Naive thymus-derived CD4-positive, alpha-beta T cell (primary cell): ENCODE results near the gene GNPTAB. TPM values are rescaled to one million over a fixed set of nuclear protein-coding genes. Genes with fewer than 3 reads are reported as not detected.
A peak's percentile ranks its signal among the peaks of the same experiment; 100 is the strongest.

Source experiments
- ATAC-seq: fragments of 150-1000 bp; cut with Tn5 transposase; 2 replicates; pipeline ENCODE4 v1.10.0; 2021; ENCODE audit warnings: mild to moderate bottlenecking, moderate library complexity
- CTCF ChIA-PET: fragments of 350-600 bp; sonication (Branson Sonifier 250); formaldehyde crosslinking; loops from one replicate; lab custom pipeline; 2021; ENCODE audit warnings: antibody characterized with exemption; lab: Charles Lee
- POLR2A ChIA-PET: fragments of 350-600 bp; sonication (Branson Sonifier 250); formaldehyde crosslinking; loops from one replicate; lab custom pipeline; 2021; ENCODE audit warnings: antibody characterized with exemption, inconsistent platforms; lab: Charles Lee
- DNase-seq, 9 donors: peaks; one replicate each; pipeline versions ENCODE4 v3.0.0 to v3.0.0-alpha.2; 2020 to 2022; ENCODE audit warnings: mixed read lengths in 1 of 9
- H3K27ac ChIP-seq: one replicate; pipeline ENCODE4 v1.7.0; 2013; ENCODE audit warnings: mild to moderate bottlenecking, low read depth, low read length, moderate library complexity
- H3K27me3 ChIP-seq, 2 donors: one replicate each; pipeline ENCODE4 v1.7.0; 2013; ENCODE audit warnings: low read length in 2 of 2, mild to moderate bottlenecking in 2 of 2, moderate library complexity in 2 of 2; ENCODE audit not compliant: control insufficient read depth in 2 of 2, insufficient read depth in 2 of 2
- H3K36me3 ChIP-seq, 3 experiments: 1 replicate in 2 of 3; 2 replicates in 1 of 3; pipeline ENCODE4 v1.7.0; 2013; ENCODE audit warnings: low read length in 3 of 3, mild to moderate bottlenecking in 3 of 3, moderate library complexity in 1 of 3; ENCODE audit not compliant: insufficient read depth in 3 of 3, control insufficient read depth in 2 of 3
- H3K4me1 ChIP-seq, 2 donors: one replicate each; pipeline ENCODE4 v1.7.0; 2013; ENCODE audit warnings: low read length in 2 of 2, mild to moderate bottlenecking in 2 of 2, moderate library complexity in 1 of 2; ENCODE audit not compliant: control insufficient read depth in 2 of 2, insufficient read depth in 2 of 2
- H3K4me3 ChIP-seq: 2 replicates; pipeline ENCODE4 v1.7.0; 2013; ENCODE audit warnings: mild to moderate bottlenecking, low read length
- H3K9me3 ChIP-seq, 3 experiments: 1 replicate in 2 of 3; 2 replicates in 1 of 3; pipeline ENCODE4 v1.7.0; 2013; ENCODE audit warnings: low read length in 3 of 3; ENCODE audit not compliant: control insufficient read depth in 2 of 3
- H3K27ac Mint-ChIP-seq, 9 donors: one replicate each; pipeline ENCODE4 v1.8.0; 2020 to 2022; ENCODE audit warnings: mixed read lengths in 9 of 9, mild to moderate bottlenecking in 8 of 9, moderate library complexity in 5 of 9, inconsistent platforms in 2 of 9
- H3K27me3 Mint-ChIP-seq, 5 donors: one replicate each; pipeline ENCODE4 v1.8.0; 2021 to 2022; ENCODE audit warnings: mixed read lengths in 5 of 5, mild to moderate bottlenecking in 1 of 5
- H3K36me3 Mint-ChIP-seq, 5 donors: one replicate each; pipeline ENCODE4 v1.8.0; 2020 to 2022; ENCODE audit warnings: mixed read lengths in 5 of 5, mild to moderate bottlenecking in 3 of 5, inconsistent platforms in 1 of 5
- H3K4me1 Mint-ChIP-seq, 7 donors: one replicate each; pipeline ENCODE4 v1.8.0; 2020 to 2022; ENCODE audit warnings: mixed read lengths in 7 of 7, mild to moderate bottlenecking in 3 of 7, inconsistent platforms in 1 of 7
- H3K4me3 Mint-ChIP-seq, 10 donors: one replicate each; pipeline ENCODE4 v1.8.0; 2020 to 2022; ENCODE audit warnings: mild to moderate bottlenecking in 10 of 10, mixed read lengths in 10 of 10, moderate library complexity in 6 of 10, inconsistent platforms in 2 of 10
- H3K9me3 Mint-ChIP-seq, 11 donors: one replicate each; pipeline ENCODE4 v1.8.0; 2020 to 2022; ENCODE audit warnings: mixed read lengths in 11 of 11, mild to moderate bottlenecking in 4 of 11, inconsistent platforms in 1 of 11, moderate library complexity in 1 of 11
- intact Hi-C, 2 donors: fragments of 100-400 bp; cut with micrococcal nuclease; formaldehyde crosslinking; loops; one replicate each; pipeline ENCODE4 v1.15.1; 2023
- polyA plus RNA-seq, 2 donors: library from polyadenylated mRNA; unstranded; fragments of 300-500 nt; fragmentation: Illumina TruSeq; gene quantifications; one replicate each; pipeline ENCODE4 v1.2.3, GENCODE V29; 2021
- total RNA-seq, 6 experiments: library from RNA in 5 of 6; stranded (reverse) in 5 of 6; gene quantifications; 1 replicate in 5 of 6; 2 replicates in 1 of 6; pipeline ENCODE4 v1.2.3 and lab custom pipeline; 2021 to 2026

Gene GNPTAB
- total and polyA plus RNA-seq, 7 experiments from 2014 or later, result 28.2 to 85.1 (median 44.4) TPM

GRCh38 chr12:101763246-101763931 lies 67.4 kb downstream of the GNPTAB start:
- Mint-ChIP-seq H3K27me3 (no peaks in the 10 kb centered on the region), H3K4me1 (peaks cover 0 to 4% (median 2%) of the 10 kb centered on the region in 7 donors), H3K4me3 (no peak overlapping the region), H3K36me3 (peaks cover 3 to 36% (median 13%) of the 10 kb centered on the region in 5 donors), H3K9me3 (no peaks in the 10 kb centered on the region), H3K27ac (peak overlapping the region in 3 of 9 donors; percentile 53 to 63 (median 53))
- H3K9me3 ChIP-seq, result no peaks in the 10 kb centered on the region
- H3K36me3 ChIP-seq, result peaks cover 3 to 47% (median 5%) of the 10 kb centered on the region in 3 experiments
- peak; percentile 64 for ATAC-seq
- H3K4me3 ChIP-seq, result no peak overlapping the region
- no peaks in the 10 kb centered on the region for H3K27me3 ChIP-seq
- H3K4me1 ChIP-seq, result no peaks in the 10 kb centered on the region
- intact Hi-C loops, result no loop called here
- no peak overlapping the region for H3K27ac ChIP-seq
- ChIA-PET POLR2A (interaction anchor here (0.5 kb wide), 1 partner anchor 109 kb away, joined by 4 read pairs; no protein-coding TSS in a partner anchor), CTCF (no interaction called here)
- DNase-seq, result no peak

GRCh38 chr12:101761781-101762180 lies 69.0 kb downstream of the GNPTAB start:
- POLR2A ChIA-PET, result no interaction called here
- Mint-ChIP-seq H3K36me3 (peaks cover 3 to 36% (median 15%) of the 10 kb centered on the region in 5 donors), H3K4me1 (peaks cover 0 to 4% (median 2%) of the 10 kb centered on the region in 7 donors), H3K27ac (no peak overlapping the region), H3K4me3 (no peak overlapping the region), H3K27me3 (no peaks in the 10 kb centered on the region), H3K9me3 (no peaks in the 10 kb centered on the region)
- intact Hi-C loops, result no loop called here
- ATAC-seq (no peak), DNase-seq (no peak)
- Histone ChIP-seq H3K27ac (no peak overlapping the region), H3K9me3 (no peaks in the 10 kb centered on the region), H3K36me3 (peaks cover 2 to 34% (median 3%) of the 10 kb centered on the region in 3 experiments), H3K4me1 (no peaks in the 10 kb centered on the region), H3K27me3 (no peaks in the 10 kb centered on the region), H3K4me3 (no peak overlapping the region)
- CTCF ChIA-PET, result interaction anchor here (0.6 to 1.1 kb wide), 4 partner anchors 62 to 347 kb away, joined by 3 read pairs; no protein-coding TSS in a partner anchor

- Mint-ChIP-seq H3K36me3 (peaks cover 3 to 37% (median 15%) of the 10 kb centered on the region in 5 donors), H3K27ac (no peak overlapping the region), H3K9me3 (no peaks in the 10 kb centered on the region), H3K4me1 (peaks cover 0 to 4% (median 2%) of the 10 kb centered on the region in 7 donors), H3K4me3 (no peak overlapping the region), H3K27me3 (no peaks in the 10 kb centered on the region)
- H3K4me1 ChIP-seq, result no peaks in the 10 kb centered on the region
- no peaks in the 10 kb centered on the region for H3K9me3 ChIP-seq
- H3K36me3 ChIP-seq, result peaks cover 0 to 33% (median 3%) of the 10 kb centered on the region in 3 experiments
- ChIA-PET CTCF (interaction anchor here (0.6 to 2.2 kb wide), 2 partner anchors 94 to 347 kb away, joined by 3 to 5 read pairs; no protein-coding TSS in a partner anchor), POLR2A (interaction anchor here (1.2 kb wide), 1 partner anchor 60 kb away, joined by 3 read pairs; no protein-coding TSS in a partner anchor)
- ATAC-seq (no peak), DNase-seq (no peak)
- intact Hi-C loops, result no loop called here
- no peaks in the 10 kb centered on the region for H3K27me3 ChIP-seq
- H3K27ac ChIP-seq, result no peak overlapping the region
- H3K4me3 ChIP-seq, result no peak overlapping the region
Observed at GRCh38 chr12:101761350-101761749, 69.4 kb downstream of the GNPTAB start.

- Histone ChIP-seq H3K4me3 (no peak overlapping the region), H3K27me3 (no peaks in the 10 kb centered on the region), H3K9me3 (no peaks in the 10 kb centered on the region), H3K27ac (no peak overlapping the region), H3K4me1 (no peaks in the 10 kb centered on the region), H3K36me3 (peaks cover 0 to 37% (median 0%) of the 10 kb centered on the region in 3 experiments)
- H3K27ac Mint-ChIP-seq, result no peak overlapping the region
- peaks cover 3 to 46% (median 16%) of the 10 kb centered on the region in 5 donors for H3K36me3 Mint-ChIP-seq
- no peaks in the 10 kb centered on the region for H3K27me3 Mint-ChIP-seq
- intact Hi-C loops, result loop anchor here (1.0 to 5.0 kb wide), 7 partner anchors 57 to 345 kb away; no protein-coding TSS in a partner anchor
- no peak overlapping the region for H3K4me3 Mint-ChIP-seq
- peak; percentile 73 for ATAC-seq
- POLR2A ChIA-PET, result interaction anchor here (0.6 to 1.2 kb wide), 2 partner anchors 13 to 80 kb away, joined by 3 read pairs; no protein-coding TSS in a partner anchor
- CTCF ChIA-PET, result interaction anchor here (0.6 to 2.2 kb wide), 13 partner anchors 10 to 505 kb away, joined by 3 to 7 read pairs (median 3); partner anchors contain the start of gene ARL1
- peak in 6 of 9 donors; percentile 16 to 41 (median 32) for DNase-seq
- H3K4me1 Mint-ChIP-seq, result peaks cover 0 to 4% (median 2%) of the 10 kb centered on the region in 7 donors
- peaks cover 0 to 1% (median 0%) of the 10 kb centered on the region in 11 donors for H3K9me3 Mint-ChIP-seq
Observed at GRCh38 chr12:101759396-101760047, 71.2 kb downstream of the GNPTAB start.

GRCh38 chr12:101750152-101750551 lies 80.6 kb downstream of the GNPTAB start:
- DNase-seq (no peak), ATAC-seq (no peak)
- Histone ChIP-seq H3K36me3 (peaks cover 0 to 61% (median 7%) of the 10 kb centered on the region in 3 experiments), H3K4me3 (no peak overlapping the region), H3K27me3 (no peaks in the 10 kb centered on the region), H3K4me1 (no peaks in the 10 kb centered on the region), H3K9me3 (no peaks in the 10 kb centered on the region), H3K27ac (no peak overlapping the region)
- H3K27ac Mint-ChIP-seq, result peak overlapping the region in 2 of 9 donors; percentile 4 to 19
- ChIA-PET CTCF (no interaction called here), POLR2A (no interaction called here)
- H3K9me3 Mint-ChIP-seq, result peaks cover 0 to 1% (median 0%) of the 10 kb centered on the region in 11 donors
- H3K36me3 Mint-ChIP-seq, result peaks cover 8 to 51% (median 27%) of the 10 kb centered on the region in 5 donors
- no peaks in the 10 kb centered on the region for H3K27me3 Mint-ChIP-seq
- H3K4me3 Mint-ChIP-seq, result no peak overlapping the region
- intact Hi-C loops, result no loop called here
- H3K4me1 Mint-ChIP-seq, result peaks cover 0 to 5% (median 0%) of the 10 kb centered on the region in 7 donors

GRCh38 chr12:101749657-101750056 lies 81.1 kb downstream of the GNPTAB start:
- POLR2A ChIA-PET, result no interaction called here
- H3K9me3 Mint-ChIP-seq, result no peaks in the 10 kb centered on the region
- intact Hi-C loops, result no loop called here
- Histone ChIP-seq H3K4me3 (no peak overlapping the region), H3K4me1 (no peaks in the 10 kb centered on the region), H3K36me3 (peaks cover 0 to 61% (median 7%) of the 10 kb centered on the region in 3 experiments), H3K27ac (no peak overlapping the region), H3K9me3 (no peaks in the 10 kb centered on the region), H3K27me3 (no peaks in the 10 kb centered on the region)
- H3K36me3 Mint-ChIP-seq, result peaks cover 8 to 51% (median 27%) of the 10 kb centered on the region in 5 donors
- ATAC-seq, result no peak
- H3K27ac Mint-ChIP-seq, result peak overlapping the region in 3 of 9 donors; percentile 16 to 76 (median 27)
- no peak overlapping the region for H3K4me3 Mint-ChIP-seq
- H3K27me3 Mint-ChIP-seq, result no peaks in the 10 kb centered on the region
- DNase-seq, result no peak
- H3K4me1 Mint-ChIP-seq, result peaks cover 0 to 5% (median 0%) of the 10 kb centered on the region in 7 donors
- CTCF ChIA-PET, result no interaction called here
